HG03520 (cell line): ENCODE data around the gene GIMAP5.

ENCODE experiments used
- ATAC-seq: cut with Tn5 transposase; IDR thresholded peaks from one replicate; pipeline ENCODE4 v1.9.1; 2021; ENCODE audit warnings: mild to moderate bottlenecking, moderate library complexity; ENCODE audit not compliant: unreplicated experiment

GIMAP5 gene

GRCh38 chr7:150737265-150738055, at the start of gene GIMAP5:
GIMAP5 (plus strand) TSS chr7:150737418; CDS start chr7:150740885, 3,467 bp downstream.
- peak; percentile 41 for ATAC-seq

GRCh38 chr7:150688630-150689029, 48.6 kb upstream of the GIMAP5 start:
- no peak for ATAC-seq

DNA sequence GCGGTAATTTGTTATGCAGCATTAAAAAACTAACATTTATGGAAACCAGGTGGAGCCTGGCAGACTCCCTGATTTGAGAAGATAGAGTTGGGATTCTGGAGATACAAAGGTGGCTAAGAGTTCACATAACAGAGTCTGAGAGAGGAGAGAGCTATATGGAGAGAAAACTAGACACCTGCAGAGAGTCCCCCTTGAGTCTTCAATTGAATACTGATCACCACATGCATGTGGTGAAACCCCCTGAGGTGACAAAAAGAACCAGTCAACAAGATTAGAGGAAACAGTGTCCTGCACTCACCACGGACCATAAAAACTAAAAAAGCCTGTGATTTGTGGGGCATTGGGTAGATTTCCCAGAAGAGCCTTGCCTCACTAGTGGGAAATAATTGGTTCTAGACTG, 41.6 kb upstream of the GIMAP5 start:
- no peak for ATAC-seq

DNA sequence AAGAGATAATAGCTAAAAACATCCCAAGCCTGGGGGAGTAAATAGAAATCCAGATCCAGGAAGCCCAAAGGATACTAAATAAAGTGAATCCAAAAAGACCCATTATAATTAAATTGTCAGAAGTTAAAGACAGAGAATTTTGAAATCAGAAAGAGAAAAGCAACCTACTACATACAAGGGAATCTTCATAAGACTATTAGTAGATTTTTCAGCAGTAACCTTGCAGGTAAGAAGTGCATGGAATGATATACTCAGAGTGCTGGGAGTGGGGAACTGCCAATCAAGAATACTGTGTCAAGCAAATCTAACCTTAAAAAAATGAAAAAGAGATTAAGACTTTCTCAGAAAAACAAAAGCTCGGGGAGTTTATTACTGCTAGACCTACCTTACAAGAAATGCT, 34.0 kb upstream of the GIMAP5 start:
- ATAC-seq, result no peak

- no peak for ATAC-seq
These were observed 21.9 kb upstream of the GIMAP5 start for GRCh38 chr7:150715293-150715692.

- ATAC-seq, result no peak
These were observed 21.5 kb upstream of the GIMAP5 start for GRCh38 chr7:150715738-150716137.

DNA sequence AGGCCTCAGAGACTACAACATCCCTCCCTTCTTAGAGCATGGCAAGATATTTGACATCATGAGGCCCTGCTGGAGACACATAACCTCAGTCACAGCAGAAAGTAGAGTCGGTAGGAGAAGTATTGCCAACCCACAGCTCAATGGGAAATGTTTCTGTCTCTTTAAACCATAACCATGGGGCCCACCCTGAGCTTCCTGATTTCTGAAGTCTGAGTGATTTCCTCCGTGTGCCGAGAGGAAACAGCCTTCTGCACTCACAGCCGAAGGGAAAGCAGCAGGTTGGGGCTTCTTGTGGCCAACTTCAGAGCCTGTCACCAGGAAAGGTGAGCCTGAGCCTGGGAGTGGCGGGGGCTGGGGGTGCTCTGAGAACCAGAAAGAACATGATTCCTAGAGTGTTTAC, 20.9 kb upstream of the GIMAP5 start, which contains the start of gene GIMAP1:
Gene GIMAP1 (plus strand): TSS at position 246 of the 400 bp plus-strand sequence. CDS start 2,435 bp downstream, outside the sequence.
- ATAC-seq, result no peak

DNA sequence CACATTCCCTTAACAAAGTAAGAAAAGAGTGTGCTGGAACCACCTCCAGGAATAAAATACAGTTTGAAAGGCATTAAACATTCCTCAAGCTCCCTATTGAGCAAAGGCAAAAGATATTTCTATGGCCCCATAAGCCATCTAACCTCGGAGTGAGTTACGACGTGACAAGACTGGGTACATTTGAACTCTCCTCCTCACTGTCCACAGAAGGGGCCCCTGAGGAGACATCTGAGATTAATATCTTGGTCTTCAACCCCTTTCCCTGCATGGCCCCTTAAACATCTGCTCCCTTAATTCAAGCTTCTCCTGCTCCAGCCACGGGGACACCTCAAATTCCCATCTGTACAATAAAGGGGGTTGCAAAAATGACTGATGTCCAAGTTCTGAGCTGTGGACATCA, 20.3 kb upstream of the GIMAP5 start:
- ATAC-seq, result no peak

DNA sequence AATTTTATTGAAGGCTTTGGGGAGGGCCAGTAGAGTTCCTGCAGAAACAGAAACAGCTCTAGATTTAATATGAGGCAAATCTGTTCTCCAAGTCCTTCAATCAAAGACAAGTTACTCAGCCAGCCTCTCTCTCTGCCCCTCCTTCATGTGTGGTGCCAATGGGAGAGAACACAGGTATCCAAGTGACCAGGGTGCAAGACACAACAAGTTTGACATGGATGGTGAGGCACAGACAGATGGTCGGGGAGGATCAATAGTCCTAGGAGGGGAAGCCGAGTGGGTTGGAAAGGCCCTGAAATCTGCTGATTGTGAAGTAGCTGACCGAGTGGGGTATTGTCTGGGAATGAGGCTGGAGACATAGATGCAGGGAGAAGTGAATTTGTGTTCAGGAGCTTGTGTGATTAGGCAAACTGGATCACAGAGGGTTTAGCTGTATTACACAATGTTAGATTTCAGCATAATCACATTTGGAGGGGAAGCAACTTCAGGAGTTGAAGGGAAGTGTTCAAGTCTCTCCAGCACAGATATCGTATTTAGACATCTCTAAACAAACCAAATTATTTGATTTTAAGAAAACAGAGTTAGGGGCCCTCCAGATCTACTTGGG, 19.3 kb upstream of the GIMAP5 start:
- ATAC-seq, result no peak

DNA sequence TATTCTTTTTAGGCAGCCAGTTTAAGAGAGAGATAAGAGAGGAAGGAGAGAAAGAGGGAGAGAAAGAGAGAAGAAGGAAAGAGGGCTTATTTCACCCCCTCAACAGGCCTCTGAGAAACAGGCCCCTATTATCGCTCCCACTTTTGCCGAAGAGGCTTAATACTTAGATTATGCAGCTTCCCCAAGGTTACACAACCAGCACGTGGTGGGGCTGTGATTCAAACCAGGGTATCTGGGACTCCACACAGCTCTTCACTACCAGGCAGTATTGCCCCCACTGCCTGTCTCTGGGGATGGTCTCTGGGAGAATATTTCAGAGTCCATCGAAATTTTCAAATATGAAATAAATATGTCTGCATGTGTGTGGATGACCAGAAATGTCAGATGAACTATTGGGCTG, 17.8 kb upstream of the GIMAP5 start:
- no peak for ATAC-seq

GRCh38 chr7:150719960-150720891, 17.0 kb upstream of the GIMAP5 start:
- no peak for ATAC-seq

GRCh38 chr7:150721970-150722373, 15.2 kb upstream of the GIMAP5 start:
- ATAC-seq, result no peak

DNA sequence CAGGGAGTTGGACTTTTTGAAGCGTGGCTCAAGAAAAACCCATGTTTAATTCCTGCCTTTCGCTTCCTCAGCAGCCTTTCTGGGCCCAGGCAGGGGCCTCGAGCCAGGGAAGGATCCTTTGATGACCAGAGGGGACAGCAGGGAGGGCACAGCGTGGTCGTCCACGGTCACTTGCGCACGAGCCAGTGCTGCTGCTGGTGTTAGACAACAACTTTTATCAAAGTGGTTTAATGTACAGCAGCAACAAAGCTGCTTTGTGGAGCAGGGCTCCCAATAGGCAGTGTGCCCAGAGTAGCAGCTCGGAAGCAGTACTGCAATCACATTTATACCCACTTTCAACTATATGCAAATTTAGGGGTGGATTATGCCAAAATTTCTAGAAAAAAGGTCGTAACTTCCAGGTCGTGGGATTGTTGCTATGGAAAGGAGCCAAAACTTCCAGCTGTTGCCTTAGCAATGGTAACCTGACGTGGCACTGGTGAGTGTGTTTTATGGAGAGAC, 14.7 kb upstream of the GIMAP5 start:
- no peak for ATAC-seq

GRCh38 chr7:150723467-150723866, 13.8 kb upstream of the GIMAP5 start:
- ATAC-seq, result no peak

DNA sequence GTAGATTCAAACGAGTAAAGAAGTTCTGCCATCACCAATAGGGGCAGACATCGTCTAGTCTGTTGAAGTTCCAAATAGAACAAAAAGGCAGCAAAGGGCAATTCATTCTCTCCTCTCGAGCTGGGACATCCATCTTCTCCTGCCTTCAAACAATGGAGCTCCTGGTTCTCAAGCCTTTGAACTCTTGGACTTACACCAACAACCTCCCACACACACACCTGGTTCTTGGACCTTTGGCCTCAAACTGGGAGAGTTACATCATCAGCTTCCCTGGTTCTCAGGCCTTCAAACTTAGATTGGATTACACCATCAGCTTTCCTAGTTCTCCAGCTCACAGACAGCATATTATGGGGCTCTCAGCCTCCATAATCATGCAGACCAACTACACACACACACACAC, 9.8 kb upstream of the GIMAP5 start:
- no peak for ATAC-seq

GRCh38 chr7:150728011-150728410, 9.2 kb upstream of the GIMAP5 start:
- no peak for ATAC-seq

GRCh38 chr7:150728609-150729008, 8.6 kb upstream of the GIMAP5 start:
- no peak for ATAC-seq

- ATAC-seq, result no peak
These were observed 5.3 kb upstream of the GIMAP5 start for GRCh38 chr7:150731916-150732315.

- no peak for ATAC-seq
These were observed 4.3 kb upstream of the GIMAP5 start for GRCh38 chr7:150732786-150733481.

DNA sequence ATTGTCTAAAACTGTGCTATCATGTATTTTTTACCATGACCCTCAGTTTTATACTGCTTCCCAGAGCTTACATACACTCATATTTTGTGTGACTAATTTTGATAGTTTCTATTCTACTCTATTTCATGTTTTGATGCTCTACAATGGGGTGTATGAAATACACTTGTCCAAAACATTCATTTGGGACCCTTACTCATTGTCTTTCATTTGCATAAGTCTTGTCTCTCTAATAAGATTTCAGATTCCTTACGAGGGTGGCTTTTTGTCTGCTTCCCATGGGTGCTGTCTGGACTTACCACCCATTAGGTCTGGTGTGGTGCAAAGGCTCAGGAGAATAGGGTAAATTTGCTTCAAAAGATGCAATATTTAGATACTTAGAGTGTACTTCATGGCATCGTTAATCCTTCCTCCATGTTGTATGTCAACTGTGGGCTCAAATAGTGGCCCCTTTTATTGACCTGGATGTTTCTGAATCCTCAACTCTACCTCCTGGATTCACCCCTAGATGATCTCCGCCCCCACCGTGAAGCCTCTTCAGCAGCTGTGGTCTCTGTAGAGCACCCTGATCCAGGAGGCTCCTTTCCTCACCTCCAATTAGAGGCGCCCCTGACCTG, 3.6 kb upstream of the GIMAP5 start:
- ATAC-seq, result no peak
